Breast epithelium (tissue), 4 donors: ENCODE data around the gene GDA. TPM values are rescaled to one million over a fixed set of nuclear protein-coding genes. Genes with fewer than 3 reads are reported as not detected.

Experiments
- DNase-seq, 2 donors: peaks; one replicate each; pipeline ENCODE4 v3.0.0-alpha.2; 2019; ENCODE audit warnings: low spot score in 2 of 2
- H3K27ac ChIP-seq, 2 donors: fragments of 200-600 bp; sonication (generic) in 1 of 2; one replicate each; pipeline ENCODE4 v1.5.1; 2016 to 2019; ENCODE audit warnings: mild to moderate bottlenecking in 1 of 2
- H3K27me3 ChIP-seq, 2 donors: fragments of 200-600 bp; sonication (generic) in 1 of 2; one replicate each; pipeline versions ENCODE4 v1.5.1 to v1.6.0; 2017 to 2019; ENCODE audit warnings: control low read depth in 1 of 2, mild to moderate bottlenecking in 1 of 2
- H3K36me3 ChIP-seq: fragments of 200-600 bp; one replicate; pipeline ENCODE4 v1.5.1; 2019
- H3K4me1 ChIP-seq, 2 donors: fragments of 200-600 bp; sonication (generic); one replicate each; pipeline ENCODE4 v1.5.1; 2016 to 2019; ENCODE audit warnings: control low read depth in 1 of 2
- H3K4me3 ChIP-seq, 3 donors: fragments of 200-600 bp; sonication (generic); 1 replicate in 2 of 3; 2 replicates in 1 of 3; pipeline ENCODE4 v1.5.1; 2016 to 2019; ENCODE audit warnings: mild to moderate bottlenecking in 3 of 3, moderate library complexity in 2 of 3
- H3K9me3 ChIP-seq, 2 donors: fragments of 200-600 bp; sonication (generic) in 1 of 2; one replicate each; pipeline ENCODE4 v1.5.1; 2016 to 2019; ENCODE audit warnings: control low read depth in 1 of 2
- CTCF ChIP-seq, 3 donors: fragments of 450-650 bp; IDR thresholded peaks; one replicate each; pipeline ENCODE4 v1.5.1; 2016 to 2017; ENCODE audit warnings: antibody characterized with exemption in 3 of 3, mild to moderate bottlenecking in 3 of 3, moderate library complexity in 3 of 3
- POLR2A ChIP-seq: fragments of 450-650 bp; IDR thresholded peaks from one replicate; pipeline ENCODE4 v1.6.1; 2016; ENCODE audit warnings: antibody characterized with exemption, mild to moderate bottlenecking, moderate library complexity
- POLR2AphosphoS5 ChIP-seq, 3 donors: sonication (generic); formaldehyde crosslinking; IDR thresholded peaks; one replicate each; pipeline ENCODE4 v1.6.1; 2017; ENCODE audit warnings: antibody characterized with exemption in 3 of 3
- intact Hi-C: fragments of 100-400 bp; cut with DNase I; formaldehyde crosslinking; loops from one replicate; pipeline ENCODE4 v1.15.1; 2023; ENCODE audit warnings: low total_unique reads
- total RNA-seq, 3 donors: library from RNA; depleted of rRNA; stranded (reverse); fragments of >200 nt; gene quantifications; one replicate each; pipeline ENCODE4 v1.1.0, GENCODE V29; 2016

Gene GDA
- total RNA-seq, 3 donors from 2014 or later: 1.3 to 3.0 TPM; not detected in 1

GRCh38 chr9:72150127-72150526 is 887 bp downstream of the GDA start:
- TF ChIP-seq POLR2AphosphoS5 (IDR thresholded peaks at IDR 0.05) (no peak), POLR2A (no peak), CTCF (IDR thresholded peaks at IDR 0.05) (no peak)
- H3K4me1 ChIP-seq: no peaks in the 10 kb centered on the region
- intact Hi-C loops: loop anchor here (5.0 kb wide), 1 partner anchor 1562 kb away; no protein-coding TSS in a partner anchor
- H3K9me3 ChIP-seq: no peaks in the 10 kb centered on the region
- DNase-seq: no peak
- no peak overlapping the region for H3K27ac ChIP-seq
- peaks cover 0 to 31% of the 10 kb centered on the region in 2 donors for H3K27me3 ChIP-seq
- no peak overlapping the region for H3K4me3 ChIP-seq
- no peaks in the 10 kb centered on the region for H3K36me3 ChIP-seq

- TF ChIP-seq CTCF (IDR thresholded peaks at IDR 0.05) (no peak), POLR2AphosphoS5 (IDR thresholded peaks at IDR 0.05) (no peak), POLR2A (no peak)
- intact Hi-C loops: loop anchor here (5.0 kb wide), 1 partner anchor 1562 kb away; no protein-coding TSS in a partner anchor
- no peak overlapping the region for H3K27ac ChIP-seq
- no peaks in the 10 kb centered on the region for H3K36me3 ChIP-seq
- no peak overlapping the region for H3K4me3 ChIP-seq
- peaks cover 0 to 31% of the 10 kb centered on the region in 2 donors for H3K27me3 ChIP-seq
- no peaks in the 10 kb centered on the region for H3K4me1 ChIP-seq
- DNase-seq: no peak
- H3K9me3 ChIP-seq: no peaks in the 10 kb centered on the region
Observed at GRCh38 chr9:72150661-72151060, 1.4 kb downstream of the GDA start.

DNA sequence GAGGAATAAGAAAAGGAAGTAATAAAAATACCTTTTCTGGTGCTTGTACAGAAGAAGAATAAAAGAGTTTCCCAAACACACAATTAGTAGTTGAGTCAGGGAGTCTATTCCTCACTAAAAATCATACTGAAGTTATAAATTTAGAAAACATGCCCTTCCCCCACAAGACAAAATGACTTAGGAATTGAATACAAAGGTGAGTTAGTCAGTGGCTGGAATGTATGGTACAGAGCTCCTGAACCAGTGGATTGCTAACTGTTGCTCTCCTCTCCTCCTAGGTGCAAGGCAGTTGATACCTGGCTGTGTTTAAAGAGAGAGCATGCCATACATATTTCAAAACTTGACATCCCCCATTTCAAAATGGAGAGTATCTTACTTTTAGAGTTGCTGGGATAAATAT is 1.9 kb downstream of the GDA start:
- intact Hi-C loops: loop anchor here (5.0 kb wide), 1 partner anchor 1561 kb away; no protein-coding TSS in a partner anchor

DNA sequence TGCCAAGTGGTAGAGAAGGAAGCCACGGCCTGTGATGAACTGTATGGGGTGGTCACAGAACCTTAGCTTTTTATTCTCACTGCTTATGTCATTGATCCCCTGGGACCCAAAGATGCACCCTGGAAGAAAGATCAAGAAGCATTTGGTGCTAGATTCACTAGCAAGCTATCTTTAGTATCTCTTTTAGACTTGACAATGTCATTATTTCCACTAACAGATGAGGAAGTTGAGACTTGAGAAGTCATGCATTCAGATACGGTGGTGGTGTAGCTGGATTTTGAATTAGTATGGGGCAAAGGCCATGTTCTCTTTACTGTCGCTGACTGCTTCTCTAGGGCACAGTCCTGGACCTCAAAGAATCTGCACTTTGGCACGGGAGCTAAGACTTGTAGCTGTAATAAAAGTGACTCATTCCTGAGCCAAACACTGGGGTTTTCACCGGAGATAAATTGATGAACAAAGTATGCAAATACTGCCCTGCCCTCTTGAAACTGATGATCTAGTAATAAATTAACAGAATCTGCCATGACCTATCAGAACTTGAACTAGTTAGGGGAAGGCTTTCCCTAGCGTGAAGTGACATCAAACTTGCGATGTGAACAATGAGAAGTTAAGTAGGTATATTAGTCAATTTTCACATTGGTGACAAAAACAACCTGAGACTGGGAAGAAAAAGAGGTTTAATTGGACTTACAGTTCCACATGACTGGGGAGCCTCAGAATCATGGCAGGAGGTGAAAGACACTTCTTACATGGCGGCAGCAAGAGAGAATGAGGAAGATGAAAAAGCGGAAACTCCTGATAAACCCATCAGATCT is 5.4 kb downstream of the GDA start:
- Histone ChIP-seq H3K9me3 (no peaks in the 10 kb centered on the region), H3K27ac (no peak overlapping the region), H3K27me3 (peaks cover 0 to 9% of the 10 kb centered on the region in 2 donors), H3K4me3 (no peak overlapping the region), H3K4me1 (no peaks in the 10 kb centered on the region), H3K36me3 (no peaks in the 10 kb centered on the region)
- no peak for TF ChIP-seq CTCF (IDR thresholded peaks at IDR 0.05)
- no peak for TF ChIP-seq POLR2AphosphoS5 (IDR thresholded peaks at IDR 0.05)
- no peak for TF ChIP-seq POLR2A
- no peak for DNase-seq
- intact Hi-C loops: loop anchor here (5.0 kb wide), 1 partner anchor 1558 kb away; no protein-coding TSS in a partner anchor

More for the DNA sequence above, 1.9 kb downstream of the GDA start:
- Histone ChIP-seq H3K27ac (no peak overlapping the region), H3K4me1 (no peaks in the 10 kb centered on the region), H3K4me3 (no peak overlapping the region), H3K27me3 (peaks cover 0 to 30% of the 10 kb centered on the region in 2 donors), H3K36me3 (no peaks in the 10 kb centered on the region), H3K9me3 (no peaks in the 10 kb centered on the region)
- DNase-seq: no peak
- TF ChIP-seq POLR2AphosphoS5 (IDR thresholded peaks at IDR 0.05) (no peak), CTCF (IDR thresholded peaks at IDR 0.05) (no peak)

DNA sequence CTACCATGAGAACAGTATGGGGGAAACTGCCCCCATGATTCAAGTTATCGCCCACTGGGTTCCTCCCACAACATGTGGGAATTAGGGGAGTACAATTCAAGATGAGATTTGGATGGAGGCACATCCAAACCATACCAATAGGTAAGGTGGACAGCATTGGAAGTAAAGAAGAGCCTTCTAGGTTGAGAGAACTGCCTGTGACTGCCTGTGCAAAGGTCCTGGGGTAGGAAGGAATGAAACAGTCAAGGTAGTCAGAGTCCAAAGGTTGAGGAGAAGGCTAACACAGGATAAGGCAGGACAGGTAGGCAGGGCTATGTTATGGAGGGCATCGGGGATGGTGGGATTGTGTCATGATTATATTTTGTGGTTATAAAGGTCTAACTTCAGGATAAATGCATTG is 6.1 kb downstream of the GDA start:
- TF ChIP-seq POLR2A: no peak
- TF ChIP-seq CTCF (IDR thresholded peaks at IDR 0.05): no peak
- no peak for TF ChIP-seq POLR2AphosphoS5 (IDR thresholded peaks at IDR 0.05)
- no peaks in the 10 kb centered on the region for H3K4me1 ChIP-seq
- H3K9me3 ChIP-seq: peaks cover 0 to 4% of the 10 kb centered on the region in 2 donors
- intact Hi-C loops: no loop called here
- no peak for DNase-seq
- H3K27ac ChIP-seq: no peak overlapping the region
- no peaks in the 10 kb centered on the region for H3K36me3 ChIP-seq
- H3K27me3 ChIP-seq: peaks cover 0 to 3% of the 10 kb centered on the region in 2 donors
- no peak overlapping the region for H3K4me3 ChIP-seq
